GM10266 (cell line): ENCODE results near the gene ADARB2.

Experiments
- DNase-seq: peaks from one replicate; pipeline ENCODE4 v3.0.0; 2012; ENCODE audit errors: extremely low spot score
- CTCF ChIP-seq: IDR thresholded peaks from 2 replicates; pipeline ENCODE4 v1.5.1; 2012; ENCODE audit warnings: mild to moderate bottlenecking, low read depth; ENCODE audit not compliant: control insufficient read depth, insufficient read depth; ENCODE audit errors: missing control alignments

Gene ADARB2

GRCh38 chr10:1560535-1561192 is 176.7 kb downstream of the ADARB2 start:
- TF ChIP-seq CTCF, result no peak
- no peak for DNase-seq

- TF ChIP-seq CTCF, result no peak
Measured at GRCh38 chr10:1559761-1560160, 177.6 kb downstream of the ADARB2 start.

GRCh38 chr10:1559311-1559710 is 178.0 kb downstream of the ADARB2 start:
- no peak for TF ChIP-seq CTCF
- DNase-seq, result no peak

More at GRCh38 chr10:1559761-1560160, 177.6 kb downstream of the ADARB2 start:
- DNase-seq, result no peak

- DNase-seq, result no peak
- no peak for TF ChIP-seq CTCF
Measured at GRCh38 chr10:1558906-1559305, 178.4 kb downstream of the ADARB2 start.

- DNase-seq, result no peak
- no peak for TF ChIP-seq CTCF
Measured at GRCh38 chr10:1557081-1557480, 180.2 kb downstream of the ADARB2 start.

- TF ChIP-seq CTCF, result no peak
- DNase-seq, result no peak
Measured at GRCh38 chr10:1556496-1556895, 180.8 kb downstream of the ADARB2 start.

GRCh38 chr10:1553951-1554350 is 183.4 kb downstream of the ADARB2 start:
- TF ChIP-seq CTCF, result no peak
- DNase-seq, result no peak
